NB4 (cell line): ENCODE measurements around the gene NEK8.

Source experiments
- DNase-seq: peaks from one replicate; pipeline ENCODE4 v3.0.0; 2010; ENCODE audit warnings: low read depth
- H3K4me3 ChIP-seq: one replicate; pipeline ENCODE4 v1.5.1; 2011; ENCODE audit warnings: mild to moderate bottlenecking, low read depth, low read length, moderate library complexity
- MYC ChIP-seq: IDR thresholded peaks from 2 replicates; pipeline ENCODE4 v1.6.1; 2011; ENCODE audit warnings: low read depth, low read length
- POLR2A ChIP-seq: IDR thresholded peaks from 2 replicates; pipeline ENCODE4 v1.6.1; 2011; ENCODE audit warnings: mild to moderate bottlenecking; ENCODE audit not compliant: insufficient read length; ENCODE audit errors: extremely low read depth
- TF ChIP-seq, protein P1 (sequence below): IDR thresholded peaks from one replicate; pipeline ENCODE4 v1.5.1; 2012; ENCODE audit warnings: low read depth, low read length
- TF ChIP-seq, protein P2 (sequence below): IDR thresholded peaks from 2 replicates; pipeline ENCODE4 v1.6.1; 2011; ENCODE audit warnings: low read depth, low read length

NEK8 gene

DNA sequence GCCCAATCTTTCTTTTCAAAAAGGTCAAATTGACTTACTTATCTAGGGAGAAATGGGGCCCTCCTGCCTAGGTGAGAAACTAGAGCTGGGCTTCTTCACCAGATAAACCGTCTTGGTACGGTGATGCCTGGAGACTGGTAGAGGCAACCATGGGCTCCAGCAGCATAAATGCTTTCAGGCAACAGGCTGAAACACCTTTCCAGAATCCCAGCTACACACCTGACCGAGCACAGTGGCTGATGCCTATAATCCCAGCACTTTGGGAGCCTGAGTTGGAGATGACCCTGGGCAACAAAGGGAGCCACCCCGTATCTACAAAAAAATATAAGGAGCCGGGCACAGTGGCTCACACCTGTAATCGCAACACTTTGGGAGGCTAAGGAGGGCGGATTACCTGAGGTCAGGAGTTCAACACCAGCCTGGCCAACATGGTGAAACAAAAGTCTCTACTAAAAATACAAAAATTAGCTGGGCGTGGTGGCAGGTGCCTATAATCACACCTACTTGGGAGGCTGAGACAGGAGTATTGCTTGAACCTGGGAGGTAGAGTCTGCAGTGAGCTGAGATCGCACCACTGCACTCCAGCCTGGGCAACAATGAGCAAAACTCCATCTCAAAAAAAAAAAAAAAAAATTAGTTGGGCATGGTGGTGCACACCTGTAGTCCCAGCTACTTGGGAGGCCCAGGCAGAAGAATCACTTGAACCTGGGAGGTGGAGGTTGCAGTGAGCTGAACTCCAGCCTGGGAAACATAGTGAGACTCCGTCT lies 23.2 kb downstream of the NEK8 start:
- DNase-seq = no peak
- TF ChIP-seq, protein P1, sequence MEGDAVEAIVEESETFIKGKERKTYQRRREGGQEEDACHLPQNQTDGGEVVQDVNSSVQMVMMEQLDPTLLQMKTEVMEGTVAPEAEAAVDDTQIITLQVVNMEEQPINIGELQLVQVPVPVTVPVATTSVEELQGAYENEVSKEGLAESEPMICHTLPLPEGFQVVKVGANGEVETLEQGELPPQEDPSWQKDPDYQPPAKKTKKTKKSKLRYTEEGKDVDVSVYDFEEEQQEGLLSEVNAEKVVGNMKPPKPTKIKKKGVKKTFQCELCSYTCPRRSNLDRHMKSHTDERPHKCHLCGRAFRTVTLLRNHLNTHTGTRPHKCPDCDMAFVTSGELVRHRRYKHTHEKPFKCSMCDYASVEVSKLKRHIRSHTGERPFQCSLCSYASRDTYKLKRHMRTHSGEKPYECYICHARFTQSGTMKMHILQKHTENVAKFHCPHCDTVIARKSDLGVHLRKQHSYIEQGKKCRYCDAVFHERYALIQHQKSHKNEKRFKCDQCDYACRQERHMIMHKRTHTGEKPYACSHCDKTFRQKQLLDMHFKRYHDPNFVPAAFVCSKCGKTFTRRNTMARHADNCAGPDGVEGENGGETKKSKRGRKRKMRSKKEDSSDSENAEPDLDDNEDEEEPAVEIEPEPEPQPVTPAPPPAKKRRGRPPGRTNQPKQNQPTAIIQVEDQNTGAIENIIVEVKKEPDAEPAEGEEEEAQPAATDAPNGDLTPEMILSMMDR = no peak
- no peak overlapping the region for H3K4me3 ChIP-seq

DNA sequence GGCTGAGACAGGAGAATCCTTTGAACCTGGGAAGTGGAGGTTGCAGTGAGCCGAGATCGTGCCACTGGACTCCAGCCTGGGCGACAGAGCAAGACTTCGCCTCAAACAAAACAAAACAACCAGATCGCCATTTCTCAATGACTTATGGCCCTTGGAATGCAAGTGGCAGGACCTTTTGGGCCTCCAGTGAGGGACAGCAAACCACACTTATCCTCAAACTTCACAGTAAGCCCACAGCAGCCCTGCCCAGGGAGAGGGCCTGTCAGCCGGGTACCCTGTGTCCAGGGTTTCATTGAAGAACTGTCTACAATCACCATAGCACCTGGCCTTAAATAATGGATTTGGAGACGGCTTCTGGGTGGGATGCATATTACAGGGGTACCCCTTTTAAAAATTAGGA lies 26.9 kb downstream of the NEK8 start:
- H3K4me3 ChIP-seq = no peak overlapping the region
- DNase-seq = no peak
- no peak for TF ChIP-seq POLR2A
- TF ChIP-seq MYC = no peak
- TF ChIP-seq, protein P2, sequence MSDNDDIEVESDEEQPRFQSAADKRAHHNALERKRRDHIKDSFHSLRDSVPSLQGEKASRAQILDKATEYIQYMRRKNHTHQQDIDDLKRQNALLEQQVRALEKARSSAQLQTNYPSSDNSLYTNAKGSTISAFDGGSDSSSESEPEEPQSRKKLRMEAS = no peak
- TF ChIP-seq, protein P1 = no peak

DNA sequence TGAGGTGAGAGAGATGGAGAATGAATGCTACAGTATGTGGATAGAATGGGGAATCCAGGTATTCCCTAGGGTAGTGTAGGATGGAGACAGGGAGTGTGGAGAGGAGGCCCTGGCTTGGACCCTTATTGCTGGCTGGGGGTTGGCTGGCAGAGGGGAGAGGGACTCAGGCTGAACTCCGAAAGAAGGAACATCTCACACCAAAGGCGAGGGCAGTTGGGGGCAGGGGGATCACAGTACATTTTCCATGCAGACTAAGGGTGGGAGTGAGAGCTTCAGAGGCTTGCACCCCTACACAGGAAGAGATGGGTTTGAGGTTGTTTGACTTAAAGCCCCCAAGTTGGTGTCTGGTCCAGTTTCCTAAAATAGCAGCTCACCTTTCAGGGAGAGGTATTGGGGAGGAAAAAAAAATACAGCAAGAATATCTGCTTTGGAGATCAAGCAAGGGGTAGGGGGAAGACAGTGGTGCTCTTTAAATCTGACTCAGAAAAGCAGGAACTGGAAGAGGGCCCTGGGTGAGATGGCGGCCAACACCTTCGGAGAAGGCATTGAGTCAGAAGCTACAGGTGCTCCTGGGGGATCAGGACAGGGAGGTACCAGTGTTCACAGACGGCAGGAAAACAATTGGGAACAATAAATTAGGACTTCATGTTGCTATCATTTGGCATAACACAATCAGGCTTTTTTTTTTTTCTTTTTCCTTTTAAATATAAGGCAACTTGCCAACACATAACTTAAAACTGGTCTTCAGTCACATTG lies 27.6 kb downstream of the NEK8 start:
- DNase-seq = no peak
- no peak overlapping the region for H3K4me3 ChIP-seq
- TF ChIP-seq POLR2A (no peak), MYC (no peak)
- TF ChIP-seq, protein P1 = no peak
- TF ChIP-seq, protein P2 = no peak

- H3K4me3 ChIP-seq = no peak overlapping the region
- no peak for DNase-seq
- TF ChIP-seq, protein P1 = no peak
- TF ChIP-seq, protein P2 = no peak
- no peak for TF ChIP-seq MYC
- no peak for TF ChIP-seq POLR2A
Observed at GRCh38 chr17:28758411-28759121, 30.0 kb downstream of the NEK8 start.

GRCh38 chr17:28759256-28759865 lies 30.8 kb downstream of the NEK8 start:
- H3K4me3 ChIP-seq = no peak overlapping the region
- TF ChIP-seq, protein P2 = no peak
- TF ChIP-seq, protein P1 = no peak
- TF ChIP-seq MYC = no peak
- TF ChIP-seq POLR2A = no peak
- DNase-seq = no peak
